Activated CD8-positive, alpha-beta memory T cell treated with anti-CD3 and anti-CD28 coated beads for 1 hour (primary cell): Measurements from ENCODE around the gene OR3A3.

Experiments used
- DNase-seq, 2 donors: peaks; one replicate each; pipeline ENCODE4 v3.0.0-alpha.2; 2020; ENCODE audit warnings: low read depth in 1 of 2; ENCODE audit errors: extremely low read depth in 1 of 2

OR3A3 gene

DNA sequence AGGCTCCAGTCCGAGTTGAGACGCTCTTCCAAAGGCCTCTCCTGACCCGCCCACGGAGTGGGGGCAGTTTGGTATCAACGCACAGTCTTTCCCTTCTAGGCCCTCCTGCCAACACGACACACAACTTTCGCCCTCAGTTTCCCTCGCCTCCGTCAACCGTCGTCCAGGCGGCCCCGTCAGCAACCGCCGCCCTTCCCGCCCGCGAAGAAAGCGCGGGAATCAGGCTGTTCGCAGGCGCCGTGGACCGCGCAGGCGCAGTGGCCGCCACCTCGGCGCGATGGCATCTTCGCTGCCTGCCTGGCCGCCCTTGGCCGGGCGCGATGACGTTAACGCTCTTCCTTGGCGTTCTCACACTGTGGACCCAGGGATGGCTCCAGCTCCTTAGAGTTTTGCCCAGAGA is 60.4 kb downstream of the OR3A3 start, which contains the start of gene SPATA22:
TSS of gene SPATA22 (minus strand) at position 221 of the 400 bp plus-strand sequence. CDS start 2,494 bp downstream, outside the sequence.
- DNase-seq = no peak

DNA sequence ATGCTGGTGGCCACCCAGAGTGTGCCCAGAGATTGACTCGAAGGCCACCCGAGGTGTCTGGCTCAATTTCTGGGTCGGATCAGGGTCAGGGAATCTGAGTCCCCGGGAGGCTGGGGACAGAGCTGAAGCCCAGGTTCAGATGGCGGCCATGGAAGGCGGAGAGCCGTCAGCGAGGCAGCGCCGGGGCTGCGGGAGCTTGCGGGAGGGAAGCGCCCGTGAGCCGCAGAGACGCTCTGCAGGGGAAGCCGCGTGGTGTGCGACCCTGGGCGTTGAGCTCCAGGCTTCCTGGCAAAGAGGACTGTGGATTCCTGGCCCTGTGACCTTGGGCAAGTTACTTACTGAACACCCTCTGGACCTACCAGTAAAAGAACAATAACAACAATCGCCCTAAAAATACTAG is 61.0 kb downstream of the OR3A3 start:
- no peak for DNase-seq
